ENCODE results near the gene DUS2. TPM values are rescaled to one million over a fixed set of nuclear protein-coding genes. Genes with fewer than 3 reads are reported as not detected.
A peak's percentile ranks its signal among the peaks of the same experiment; 100 is the strongest.

The DUS2 gene
- total and polyA plus RNA-seq, 9 of the 15 experiments (the other 6 are each of a cell fraction or from before 2014, with no cell fraction given): 5.8 to 22.5 (median 20.6) TPM

DNA sequence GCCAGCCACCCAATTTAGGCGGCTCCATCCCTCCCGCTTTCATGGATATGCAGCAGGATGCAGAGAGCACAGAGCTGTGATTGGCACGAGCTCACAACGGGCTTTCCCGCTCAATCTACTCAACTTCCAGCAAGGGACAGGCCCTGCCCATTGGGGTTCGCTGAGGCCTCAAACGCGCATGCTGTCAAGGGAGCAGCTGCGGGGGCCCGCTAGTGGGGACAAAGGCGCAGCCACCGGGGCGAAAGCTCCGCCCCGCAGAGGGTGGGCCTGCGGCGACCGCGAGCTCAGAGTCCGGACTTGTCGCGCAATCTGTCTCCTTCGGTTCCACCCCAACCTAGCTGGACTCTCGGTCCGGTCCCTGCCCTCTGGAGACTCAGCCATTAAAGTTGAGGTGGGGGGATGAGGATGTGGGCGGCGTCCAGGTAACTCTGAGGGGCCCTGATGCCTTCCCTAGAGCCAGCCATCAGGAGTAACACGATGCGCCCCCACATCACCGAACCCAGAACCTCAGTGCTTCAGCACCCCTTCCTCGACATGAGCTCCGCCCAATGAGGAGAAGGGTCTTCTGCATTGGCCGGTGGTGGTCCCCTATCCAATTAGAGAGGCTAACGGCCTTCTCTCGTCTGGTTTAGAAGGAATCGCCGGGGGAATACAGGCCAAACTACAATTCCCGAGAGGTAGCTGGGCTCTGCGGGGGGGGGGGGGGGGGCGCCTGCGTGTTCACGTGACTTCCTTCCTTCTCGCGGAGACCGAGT is 61.6 kb downstream of the DUS2 start (continued):
- TF ChIP-seq ZNF232 (CRISPR knock-in tag; IDR thresholded peaks at IDR 0.05): peak; percentile 68; the same call in 1 of the 2 replicates
- TF ChIP-seq ZNF197 (CRISPR knock-in tag; IDR thresholded peaks at IDR 0.05; ENCODE audit: low read depth): no peak
- peak; percentile 4 for TF ChIP-seq NFYB (IDR thresholded peaks at IDR 0.05; ENCODE audit: extremely low read depth, insufficient read length)
- TF ChIP-seq, protein P1, sequence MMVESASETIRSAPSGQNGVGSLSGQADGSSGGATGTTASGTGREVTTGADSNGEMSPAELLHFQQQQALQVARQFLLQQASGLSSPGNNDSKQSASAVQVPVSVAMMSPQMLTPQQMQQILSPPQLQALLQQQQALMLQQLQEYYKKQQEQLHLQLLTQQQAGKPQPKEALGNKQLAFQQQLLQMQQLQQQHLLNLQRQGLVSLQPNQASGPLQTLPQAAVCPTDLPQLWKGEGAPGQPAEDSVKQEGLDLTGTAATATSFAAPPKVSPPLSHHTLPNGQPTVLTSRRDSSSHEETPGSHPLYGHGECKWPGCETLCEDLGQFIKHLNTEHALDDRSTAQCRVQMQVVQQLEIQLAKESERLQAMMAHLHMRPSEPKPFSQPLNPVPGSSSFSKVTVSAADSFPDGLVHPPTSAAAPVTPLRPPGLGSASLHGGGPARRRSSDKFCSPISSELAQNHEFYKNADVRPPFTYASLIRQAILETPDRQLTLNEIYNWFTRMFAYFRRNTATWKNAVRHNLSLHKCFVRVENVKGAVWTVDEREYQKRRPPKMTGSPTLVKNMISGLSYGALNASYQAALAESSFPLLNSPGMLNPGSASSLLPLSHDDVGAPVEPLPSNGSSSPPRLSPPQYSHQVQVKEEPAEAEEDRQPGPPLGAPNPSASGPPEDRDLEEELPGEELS (CRISPR knock-in tag; IDR thresholded peaks at IDR 0.05; ENCODE audit: borderline replicate concordance): 0 out of 2 replicates have a peak, but pooled peaks have one; percentile 41
- peak; percentile 95 for TF ChIP-seq E2F3 (CRISPR knock-in tag; IDR thresholded peaks at IDR 0.05)
- peak; percentile 77 for TF ChIP-seq POLR2H (tag; IDR thresholded peaks at IDR 0.05; ENCODE audit: low read depth)
- TF ChIP-seq, protein P2, sequence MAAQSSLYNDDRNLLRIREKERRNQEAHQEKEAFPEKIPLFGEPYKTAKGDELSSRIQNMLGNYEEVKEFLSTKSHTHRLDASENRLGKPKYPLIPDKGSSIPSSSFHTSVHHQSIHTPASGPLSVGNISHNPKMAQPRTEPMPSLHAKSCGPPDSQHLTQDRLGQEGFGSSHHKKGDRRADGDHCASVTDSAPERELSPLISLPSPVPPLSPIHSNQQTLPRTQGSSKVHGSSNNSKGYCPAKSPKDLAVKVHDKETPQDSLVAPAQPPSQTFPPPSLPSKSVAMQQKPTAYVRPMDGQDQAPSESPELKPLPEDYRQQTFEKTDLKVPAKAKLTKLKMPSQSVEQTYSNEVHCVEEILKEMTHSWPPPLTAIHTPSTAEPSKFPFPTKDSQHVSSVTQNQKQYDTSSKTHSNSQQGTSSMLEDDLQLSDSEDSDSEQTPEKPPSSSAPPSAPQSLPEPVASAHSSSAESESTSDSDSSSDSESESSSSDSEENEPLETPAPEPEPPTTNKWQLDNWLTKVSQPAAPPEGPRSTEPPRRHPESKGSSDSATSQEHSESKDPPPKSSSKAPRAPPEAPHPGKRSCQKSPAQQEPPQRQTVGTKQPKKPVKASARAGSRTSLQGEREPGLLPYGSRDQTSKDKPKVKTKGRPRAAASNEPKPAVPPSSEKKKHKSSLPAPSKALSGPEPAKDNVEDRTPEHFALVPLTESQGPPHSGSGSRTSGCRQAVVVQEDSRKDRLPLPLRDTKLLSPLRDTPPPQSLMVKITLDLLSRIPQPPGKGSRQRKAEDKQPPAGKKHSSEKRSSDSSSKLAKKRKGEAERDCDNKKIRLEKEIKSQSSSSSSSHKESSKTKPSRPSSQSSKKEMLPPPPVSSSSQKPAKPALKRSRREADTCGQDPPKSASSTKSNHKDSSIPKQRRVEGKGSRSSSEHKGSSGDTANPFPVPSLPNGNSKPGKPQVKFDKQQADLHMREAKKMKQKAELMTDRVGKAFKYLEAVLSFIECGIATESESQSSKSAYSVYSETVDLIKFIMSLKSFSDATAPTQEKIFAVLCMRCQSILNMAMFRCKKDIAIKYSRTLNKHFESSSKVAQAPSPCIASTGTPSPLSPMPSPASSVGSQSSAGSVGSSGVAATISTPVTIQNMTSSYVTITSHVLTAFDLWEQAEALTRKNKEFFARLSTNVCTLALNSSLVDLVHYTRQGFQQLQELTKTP (IDR thresholded peaks at IDR 0.05; ENCODE audit: low read depth in 1 of 2, partially characterized antibody in 2 of 2): no peak
- no peak for TF ChIP-seq ILK (tag; IDR thresholded peaks at IDR 0.05; ENCODE audit: borderline replicate concordance, low read depth)
- TF ChIP-seq, protein P3, sequence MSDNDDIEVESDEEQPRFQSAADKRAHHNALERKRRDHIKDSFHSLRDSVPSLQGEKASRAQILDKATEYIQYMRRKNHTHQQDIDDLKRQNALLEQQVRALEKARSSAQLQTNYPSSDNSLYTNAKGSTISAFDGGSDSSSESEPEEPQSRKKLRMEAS (CRISPR knock-in tag; IDR thresholded peaks at IDR 0.05): peak; percentile 99
- TF ChIP-seq PHF21A (IDR thresholded peaks at IDR 0.05; ENCODE audit: borderline replicate concordance, low read depth): no peak
- TF ChIP-seq, protein P4, sequence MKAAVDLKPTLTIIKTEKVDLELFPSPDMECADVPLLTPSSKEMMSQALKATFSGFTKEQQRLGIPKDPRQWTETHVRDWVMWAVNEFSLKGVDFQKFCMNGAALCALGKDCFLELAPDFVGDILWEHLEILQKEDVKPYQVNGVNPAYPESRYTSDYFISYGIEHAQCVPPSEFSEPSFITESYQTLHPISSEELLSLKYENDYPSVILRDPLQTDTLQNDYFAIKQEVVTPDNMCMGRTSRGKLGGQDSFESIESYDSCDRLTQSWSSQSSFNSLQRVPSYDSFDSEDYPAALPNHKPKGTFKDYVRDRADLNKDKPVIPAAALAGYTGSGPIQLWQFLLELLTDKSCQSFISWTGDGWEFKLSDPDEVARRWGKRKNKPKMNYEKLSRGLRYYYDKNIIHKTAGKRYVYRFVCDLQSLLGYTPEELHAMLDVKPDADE (conservative IDR thresholded peaks at IDR 0.05; ENCODE audit: control insufficient read depth, low read depth, low read length): peak; percentile 68
- TF ChIP-seq PTTG1 (tag; IDR thresholded peaks at IDR 0.05; ENCODE audit: low read depth): no peak
- TF ChIP-seq, protein P5, sequence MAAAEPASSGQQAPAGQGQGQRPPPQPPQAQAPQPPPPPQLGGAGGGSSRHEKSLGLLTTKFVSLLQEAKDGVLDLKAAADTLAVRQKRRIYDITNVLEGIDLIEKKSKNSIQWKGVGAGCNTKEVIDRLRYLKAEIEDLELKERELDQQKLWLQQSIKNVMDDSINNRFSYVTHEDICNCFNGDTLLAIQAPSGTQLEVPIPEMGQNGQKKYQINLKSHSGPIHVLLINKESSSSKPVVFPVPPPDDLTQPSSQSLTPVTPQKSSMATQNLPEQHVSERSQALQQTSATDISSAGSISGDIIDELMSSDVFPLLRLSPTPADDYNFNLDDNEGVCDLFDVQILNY (CRISPR knock-in tag; IDR thresholded peaks at IDR 0.05): no peak
- TF ChIP-seq, protein P6, sequence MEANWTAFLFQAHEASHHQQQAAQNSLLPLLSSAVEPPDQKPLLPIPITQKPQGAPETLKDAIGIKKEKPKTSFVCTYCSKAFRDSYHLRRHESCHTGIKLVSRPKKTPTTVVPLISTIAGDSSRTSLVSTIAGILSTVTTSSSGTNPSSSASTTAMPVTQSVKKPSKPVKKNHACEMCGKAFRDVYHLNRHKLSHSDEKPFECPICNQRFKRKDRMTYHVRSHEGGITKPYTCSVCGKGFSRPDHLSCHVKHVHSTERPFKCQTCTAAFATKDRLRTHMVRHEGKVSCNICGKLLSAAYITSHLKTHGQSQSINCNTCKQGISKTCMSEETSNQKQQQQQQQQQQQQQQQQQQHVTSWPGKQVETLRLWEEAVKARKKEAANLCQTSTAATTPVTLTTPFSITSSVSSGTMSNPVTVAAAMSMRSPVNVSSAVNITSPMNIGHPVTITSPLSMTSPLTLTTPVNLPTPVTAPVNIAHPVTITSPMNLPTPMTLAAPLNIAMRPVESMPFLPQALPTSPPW (CRISPR knock-in tag; IDR thresholded peaks at IDR 0.05): peak; percentile 100
